H9 (cell line): ENCODE results near the gene ARRB1. TPM values are rescaled to one million over a fixed set of nuclear protein-coding genes. Genes with fewer than 3 reads are reported as not detected.
A peak's percentile ranks its signal among the peaks of the same experiment; 100 is the strongest.

ENCODE experiments used
- DNase-seq: peaks from one replicate; pipeline ENCODE4 v3.0.0-alpha.2; 2017
- H2AFZ ChIP-seq: one replicate; pipeline ENCODE4 v1.6.1; 2013; ENCODE audit warnings: mild to moderate bottlenecking, low read length, control low read depth, moderate library complexity
- H2AK5ac ChIP-seq: 2 replicates; pipeline ENCODE4 v1.6.1; 2013; ENCODE audit warnings: low read length, control low read depth, mixed read lengths; ENCODE audit not compliant: insufficient read length
- H2BK120ac ChIP-seq: one replicate; pipeline ENCODE4 v1.6.1; 2013; ENCODE audit warnings: low read depth, mild to moderate bottlenecking, low read length, control low read depth, inconsistent platforms; ENCODE audit not compliant: poor library complexity, severe bottlenecking
- H2BK12ac ChIP-seq: 2 replicates; pipeline ENCODE4 v1.6.1; 2013; ENCODE audit warnings: low read length, control low read depth, mixed read lengths, low read depth; ENCODE audit not compliant: insufficient read length
- H2BK15ac ChIP-seq: 2 replicates; pipeline ENCODE4 v1.6.1; 2013; ENCODE audit warnings: low read depth, low read length, control low read depth
- H2BK20ac ChIP-seq: one replicate; pipeline ENCODE4 v1.6.1; 2013; ENCODE audit warnings: low read depth, mild to moderate bottlenecking, low read length, control low read depth, inconsistent platforms; ENCODE audit not compliant: poor library complexity, severe bottlenecking
- H2BK5ac ChIP-seq: 2 replicates; pipeline ENCODE4 v1.6.1; 2013; ENCODE audit warnings: low read length, control low read depth, mixed read lengths; ENCODE audit not compliant: insufficient read length
- H3K14ac ChIP-seq: 2 replicates; pipeline ENCODE4 v1.6.1; 2013; ENCODE audit warnings: low read length, control low read depth; ENCODE audit not compliant: insufficient read depth
- H3K18ac ChIP-seq: 2 replicates; pipeline ENCODE4 v1.6.1; 2013; ENCODE audit warnings: low read depth, mild to moderate bottlenecking, mixed read lengths, low read length, control low read depth; ENCODE audit not compliant: insufficient read length
- H3K23ac ChIP-seq: 2 replicates; pipeline ENCODE4 v1.6.1; 2013; ENCODE audit warnings: low read length, control low read depth, mixed read lengths, low read depth; ENCODE audit not compliant: insufficient read length
- H3K23me2 ChIP-seq: 2 replicates; pipeline ENCODE4 v1.6.1; 2013; ENCODE audit warnings: low read depth, mild to moderate bottlenecking, mixed read lengths, low read length, control low read depth; ENCODE audit not compliant: insufficient read length, poor library complexity, severe bottlenecking
- H3K27ac ChIP-seq: 2 replicates; pipeline ENCODE4 v1.5.1; 2013; ENCODE audit warnings: low read length, control low read depth, mixed read lengths, low read depth; ENCODE audit not compliant: insufficient read length
- H3K27me3 ChIP-seq: 2 replicates; pipeline ENCODE4 v1.6.1; 2013; ENCODE audit warnings: low read length, control low read depth, inconsistent platforms; ENCODE audit not compliant: insufficient read depth
- H3K4ac ChIP-seq: 2 replicates; pipeline ENCODE4 v1.6.1; 2013; ENCODE audit warnings: low read depth, mild to moderate bottlenecking, control low read depth, inconsistent platforms, low read length, moderate library complexity
- H3K4me1 ChIP-seq: 2 replicates; pipeline ENCODE4 v1.6.1; 2013; ENCODE audit warnings: low read length, control low read depth, inconsistent platforms; ENCODE audit not compliant: insufficient read depth
- H3K4me2 ChIP-seq: 2 replicates; pipeline ENCODE4 v1.6.1; 2013; ENCODE audit warnings: low read length, control low read depth, mixed read lengths; ENCODE audit not compliant: insufficient read length, insufficient read depth
- H3K56ac ChIP-seq: 2 replicates; pipeline ENCODE4 v1.6.1; 2013; ENCODE audit warnings: low read depth, mild to moderate bottlenecking, mixed read lengths, low read length, control low read depth; ENCODE audit not compliant: insufficient read length
- H3K79me1 ChIP-seq: 2 replicates; pipeline ENCODE4 v1.6.1; 2013; ENCODE audit warnings: low read depth, mild to moderate bottlenecking, moderate library complexity, low read length, control low read depth, inconsistent platforms; ENCODE audit not compliant: insufficient read depth, poor library complexity, severe bottlenecking
- H3K79me2 ChIP-seq: 2 replicates; pipeline ENCODE4 v1.6.1; 2013; ENCODE audit warnings: low read length, control low read depth, inconsistent platforms; ENCODE audit not compliant: insufficient read depth
- H3K9ac ChIP-seq: 2 replicates; pipeline ENCODE4 v1.6.1; 2013; ENCODE audit warnings: low read length, control low read depth, mixed read lengths; ENCODE audit not compliant: insufficient read length; ENCODE audit errors: extremely low read depth
- H3K9me3 ChIP-seq: one replicate; pipeline ENCODE4 v1.6.1; 2013; ENCODE audit warnings: low read depth, low read length, inconsistent platforms; ENCODE audit not compliant: control insufficient read depth
- H3T11ph ChIP-seq: one replicate; pipeline ENCODE4 v1.6.1; 2013; ENCODE audit warnings: mild to moderate bottlenecking, low read length, control low read depth, inconsistent platforms
- H4K20me1 ChIP-seq: one replicate; pipeline ENCODE4 v1.6.1; 2013; ENCODE audit not compliant: control insufficient read depth, insufficient read length, insufficient read depth
- H4K5ac ChIP-seq: 2 replicates; pipeline ENCODE4 v1.6.1; 2013; ENCODE audit warnings: low read depth, mild to moderate bottlenecking, mixed read lengths, low read length, control low read depth; ENCODE audit not compliant: insufficient read length
- H4K8ac ChIP-seq: replicated peaks from 2 replicates; pipeline ENCODE4 v1.6.1; 2013; ENCODE audit warnings: low read length, control low read depth, mixed read lengths, low read depth; ENCODE audit not compliant: insufficient read length
- H4K91ac ChIP-seq: 2 replicates; pipeline ENCODE4 v1.6.1; 2013; ENCODE audit warnings: low read depth, mild to moderate bottlenecking, moderate library complexity, mixed read lengths, low read length, control low read depth; ENCODE audit not compliant: insufficient read length
- H3K27ac Mint-ChIP-seq, 3 experiments: 2 replicates in 2 of 3; 3 replicates in 1 of 3; pipeline ENCODE4 v1.8.0; 2020 to 2021; ENCODE audit warnings: mixed read lengths in 3 of 3, mild to moderate bottlenecking in 1 of 3, moderate library complexity in 1 of 3
- H3K27me3 Mint-ChIP-seq: 2 replicates; pipeline ENCODE4 v1.8.0; 2021; ENCODE audit warnings: low read depth, mild to moderate bottlenecking, moderate library complexity, mixed read lengths
- H3K36me3 Mint-ChIP-seq, 3 experiments: 2 replicates in 2 of 3; 3 replicates in 1 of 3; pipeline ENCODE4 v1.8.0; 2020 to 2021; ENCODE audit warnings: low read depth in 3 of 3, mixed read lengths in 3 of 3; ENCODE audit not compliant: insufficient read depth in 1 of 3
- H3K4me1 Mint-ChIP-seq, 2 experiments: 2 replicates each; pipeline ENCODE4 v1.8.0; 2020; ENCODE audit warnings: mixed read lengths in 2 of 2
- H3K4me3 Mint-ChIP-seq, 2 experiments: 2 replicates in 1 of 2; 3 replicates in 1 of 2; pipeline ENCODE4 v1.8.0; 2020 to 2021; ENCODE audit warnings: mild to moderate bottlenecking in 2 of 2, mixed read lengths in 2 of 2, moderate library complexity in 1 of 2
- H3K9me3 Mint-ChIP-seq, 2 experiments: 2 replicates in 1 of 2; 3 replicates in 1 of 2; pipeline ENCODE4 v1.8.0; 2020; ENCODE audit warnings: mild to moderate bottlenecking in 2 of 2, mixed read lengths in 2 of 2, moderate library complexity in 1 of 2
- WGBS: extraction: QIAGEN DNeasy Blood & Tissue Kit; methylation state at CpG from one replicate; pipeline ENCODE4 v1.1.7; 2013; ENCODE audit warnings: missing lambda C conversion rate, low lambda C conversion rate, mixed read lengths; ENCODE audit not compliant: insufficient read length; ENCODE audit errors: extremely low coverage; 5-methylcytosine and 5-hydroxymethylcytosine counted together
- total RNA-seq: library from RNA; stranded (reverse); gene quantifications from 2 replicates; pipeline ENCODE4 v1.2.1, GENCODE V29; 2021
- TF ChIP-seq, protein P1 (sequence below): fragments of 200-600 bp; sonication (generic); conservative IDR thresholded peaks from 3 replicates; pipeline ENCODE4 v1.8.0; 2021; ENCODE audit warnings: antibody characterized with exemption, mild to moderate bottlenecking

Gene ARRB1
- total RNA-seq, 1 experiment from 2014 or later, result 20.6 TPM

GRCh38 chr11:75280770-75281468, 70.5 kb downstream of the ARRB1 start:
- Histone ChIP-seq H3K79me1 (no peaks in the 10 kb centered on the region), H3K18ac (no peak overlapping the region), H2BK5ac (no peak overlapping the region), H2AK5ac (no peak overlapping the region), H4K91ac (no peak overlapping the region), H3K56ac (no peak overlapping the region), H3K9ac (no peak overlapping the region), H3K23ac (no peak overlapping the region), H3K4me2 (no peak overlapping the region), H3T11ph (no peak overlapping the region), H2BK15ac (no peak overlapping the region), H2BK12ac (no peak overlapping the region), H3K4me1 (no peaks in the 10 kb centered on the region), H4K5ac (no peak overlapping the region), H4K20me1 (no peaks in the 10 kb centered on the region), H4K8ac (no peak overlapping the region), H3K27me3 (no peaks in the 10 kb centered on the region), H3K9me3 (no peaks in the 10 kb centered on the region), H3K4ac (no peak overlapping the region), H3K27ac (no peak overlapping the region), H3K23me2 (no peaks in the 10 kb centered on the region), H3K79me2 (no peaks in the 10 kb centered on the region), H2AFZ (no peak overlapping the region), H2BK20ac (no peak overlapping the region), H3K14ac (no peak overlapping the region), H2BK120ac (no peak overlapping the region)
- Mint-ChIP-seq H3K36me3 (peaks cover 0 to 12% (median 0%) of the 10 kb centered on the region in 3 experiments; a peak in 2 of 7 replicates), H3K4me3 (no peak overlapping the region), H3K27me3 (no peaks in the 10 kb centered on the region), H3K4me1 (peaks cover 15 to 18% of the 10 kb centered on the region in 2 experiments), H3K27ac (peak overlapping the region in 1 of 3 experiments; percentile 61; a peak in 1 of 7 replicates), H3K9me3 (no peaks in the 10 kb centered on the region; a peak in 1 of 5 replicates)
- WGBS, result no CpG with 5 or more reads among the region's 15 CpGs
- no peak for DNase-seq
- TF ChIP-seq, protein P1, sequence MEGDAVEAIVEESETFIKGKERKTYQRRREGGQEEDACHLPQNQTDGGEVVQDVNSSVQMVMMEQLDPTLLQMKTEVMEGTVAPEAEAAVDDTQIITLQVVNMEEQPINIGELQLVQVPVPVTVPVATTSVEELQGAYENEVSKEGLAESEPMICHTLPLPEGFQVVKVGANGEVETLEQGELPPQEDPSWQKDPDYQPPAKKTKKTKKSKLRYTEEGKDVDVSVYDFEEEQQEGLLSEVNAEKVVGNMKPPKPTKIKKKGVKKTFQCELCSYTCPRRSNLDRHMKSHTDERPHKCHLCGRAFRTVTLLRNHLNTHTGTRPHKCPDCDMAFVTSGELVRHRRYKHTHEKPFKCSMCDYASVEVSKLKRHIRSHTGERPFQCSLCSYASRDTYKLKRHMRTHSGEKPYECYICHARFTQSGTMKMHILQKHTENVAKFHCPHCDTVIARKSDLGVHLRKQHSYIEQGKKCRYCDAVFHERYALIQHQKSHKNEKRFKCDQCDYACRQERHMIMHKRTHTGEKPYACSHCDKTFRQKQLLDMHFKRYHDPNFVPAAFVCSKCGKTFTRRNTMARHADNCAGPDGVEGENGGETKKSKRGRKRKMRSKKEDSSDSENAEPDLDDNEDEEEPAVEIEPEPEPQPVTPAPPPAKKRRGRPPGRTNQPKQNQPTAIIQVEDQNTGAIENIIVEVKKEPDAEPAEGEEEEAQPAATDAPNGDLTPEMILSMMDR, result no peak
